HepG2 (cell line): ENCODE results near the gene WNT5B. TPM values are rescaled to one million over a fixed set of nuclear protein-coding genes. Genes with fewer than 3 reads are reported as not detected.

Experiments used
- ATAC-seq: fragments of 200-7000 bp; cut with Tn5 transposase; 3 replicates; pipeline ENCODE4 v1.9.1; 2020; ENCODE audit warnings: mild to moderate bottlenecking, moderate library complexity
- BruUV-seq: library from RNA; stranded (reverse); fragments of 400-500 nt; replicated peaks from 2 replicates; lab custom pipeline; 2021; lab: Mats Ljungman, UMichigan
- CTCF ChIA-PET: fragments of 300-600 bp; formaldehyde crosslinking; extraction: SDS; loops from one replicate; lab custom pipeline; 2021; ENCODE audit warnings: low total read pairs, inconsistent platforms, low intra/inter-chr PET ratio; lab: Yijun Ruan, JAX
- POLR2A ChIA-PET: fragments of 350-600 bp; sonication (Branson Sonifier 250); formaldehyde crosslinking; loops from one replicate; lab custom pipeline; 2020; ENCODE audit warnings: antibody characterized with exemption, inconsistent platforms; lab: Yijun Ruan, JAX
- DNase-seq: peaks from one replicate; pipeline ENCODE4 v3.0.0-alpha.2; 2015; ENCODE audit warnings: low spot score
- FAIRE-seq: peaks from 3 replicates; lab custom pipeline; 2011; peaks lifted over from hg19 to GRCh38; lab: Jason Lieb, UNC
- H2AFZ ChIP-seq: one replicate; pipeline ENCODE4 v1.6.1; 2011; ENCODE audit warnings: low read length, inconsistent platforms
- H3K27ac ChIP-seq: fragments of 300-600 bp; 3 replicates; pipeline ENCODE4 v1.8.0; 2011; ENCODE audit warnings: mixed run types, mild to moderate bottlenecking, mixed read lengths, low read length, inconsistent platforms; ENCODE audit not compliant: insufficient read depth; ENCODE audit errors: extremely low read length
- H3K27me3 ChIP-seq, 2 experiments: fragments of 200-600 bp in 1 of 2; 2 replicates in 1 of 2; 3 replicates in 1 of 2; pipeline versions ENCODE4 v1.6.0 to v1.8.0; 2011; ENCODE audit warnings: low read length in 2 of 2, mild to moderate bottlenecking in 2 of 2, moderate library complexity in 2 of 2, inconsistent platforms in 1 of 2; ENCODE audit not compliant: insufficient read depth in 2 of 2, control insufficient read depth in 1 of 2
- H3K36me3 ChIP-seq, 2 experiments: fragments of 200-600 bp in 1 of 2; replicated peaks in 1 of 2; 2 replicates in 1 of 2; 3 replicates in 1 of 2; pipeline versions ENCODE4 v1.5.1 to v1.8.0; 2011; ENCODE audit warnings: low read length in 2 of 2, inconsistent platforms in 1 of 2; ENCODE audit not compliant: insufficient read depth in 2 of 2, control insufficient read depth in 1 of 2
- H3K4me1 ChIP-seq: 2 replicates; pipeline ENCODE4 v1.5.1; 2012; ENCODE audit warnings: low read length, inconsistent platforms; ENCODE audit not compliant: insufficient read depth
- H3K4me2 ChIP-seq: 2 replicates; pipeline ENCODE4 v1.6.0; 2011; ENCODE audit warnings: low read depth, low read length, inconsistent platforms
- H3K4me3 ChIP-seq, 3 experiments: fragments of 200-600 bp in 1 of 3; sonication (generic), shearing (Covaris generic) in 1 of 3; replicated peaks in 1 of 3; 2 replicates each; pipeline ENCODE4 v1.5.1; 2011 to 2016; ENCODE audit warnings: low read length in 3 of 3, inconsistent platforms in 2 of 3, low read depth in 2 of 3, mild to moderate bottlenecking in 2 of 3, control low read depth in 1 of 3, mixed read lengths in 1 of 3; ENCODE audit not compliant: insufficient read depth in 1 of 3
- H3K79me2 ChIP-seq: one replicate; pipeline ENCODE4 v1.6.1; 2011; ENCODE audit warnings: low read length, inconsistent platforms; ENCODE audit not compliant: insufficient read depth
- H3K9ac ChIP-seq: 2 replicates; pipeline ENCODE4 v1.6.0; 2011; ENCODE audit warnings: mild to moderate bottlenecking, low read depth, low read length, inconsistent platforms; ENCODE audit not compliant: insufficient read depth
- H3K9me3 ChIP-seq: 2 replicates; pipeline ENCODE4 v1.5.1; 2012; ENCODE audit warnings: mild to moderate bottlenecking, low read length
- H4K20me1 ChIP-seq: 2 replicates; pipeline ENCODE4 v1.6.0; 2011; ENCODE audit warnings: inconsistent platforms, mild to moderate bottlenecking, low read length, moderate library complexity; ENCODE audit not compliant: insufficient read depth
- CAMTA2 ChIP-seq: sonication (generic); formaldehyde crosslinking; IDR thresholded peaks from 2 replicates; pipeline ENCODE4 v1.4.0; 2020; ENCODE audit warnings: mild to moderate bottlenecking, missing genetic modification reagents, borderline replicate concordance
- MYNN ChIP-seq: sonication (generic); formaldehyde crosslinking; IDR thresholded peaks from 2 replicates; pipeline ENCODE4 v1.4.0; 2020; ENCODE audit warnings: mild to moderate bottlenecking, low read depth, missing genetic modification reagents
- POGK ChIP-seq: sonication (generic); formaldehyde crosslinking; conservative IDR thresholded peaks from 2 replicates; pipeline ENCODE4 v1.8.0; 2022; ENCODE audit warnings: mild to moderate bottlenecking, moderate library complexity, missing genetic modification reagents
- SIX1 ChIP-seq: sonication (generic); formaldehyde crosslinking; IDR thresholded peaks from 2 replicates; pipeline ENCODE4 v1.4.0; 2020; ENCODE audit warnings: missing genetic modification reagents, borderline replicate concordance
- SIX4 ChIP-seq: sonication (generic); formaldehyde crosslinking; IDR thresholded peaks from 2 replicates; pipeline ENCODE4 v1.4.0; 2020; ENCODE audit warnings: missing genetic modification reagents
- SKIL ChIP-seq: sonication (generic); formaldehyde crosslinking; IDR thresholded peaks from 2 replicates; pipeline ENCODE4 v1.8.0; 2022; ENCODE audit warnings: missing genetic modification reagents, mild to moderate bottlenecking, moderate library complexity, borderline replicate concordance
- SP1 ChIP-seq, 2 experiments: fragments of 450-650 bp in 1 of 2; sonication (generic) in 1 of 2; formaldehyde crosslinking in 1 of 2; IDR thresholded peaks; 2 replicates each; pipeline versions ENCODE4 v1.4.0 to v1.6.1; 2016 to 2020; ENCODE audit warnings: missing genetic modification reagents in 1 of 2
- TBP ChIP-seq: sonication (generic); formaldehyde crosslinking; IDR thresholded peaks from 2 replicates; pipeline ENCODE4 v1.5.0; 2020; ENCODE audit warnings: missing genetic modification reagents
- ZNF362 ChIP-seq: sonication (generic); formaldehyde crosslinking; IDR thresholded peaks from 2 replicates; pipeline ENCODE4 v1.4.0; 2020; ENCODE audit warnings: missing genetic modification reagents, mild to moderate bottlenecking, borderline replicate concordance
- ZNF546 ChIP-seq: sonication (generic); formaldehyde crosslinking; conservative IDR thresholded peaks from 2 replicates; pipeline ENCODE4 v1.8.1; 2023; ENCODE audit warnings: mild to moderate bottlenecking, missing genetic modification reagents
- ZNF678 ChIP-seq: sonication (generic); formaldehyde crosslinking; IDR thresholded peaks from 2 replicates; pipeline ENCODE4 v1.4.0; 2020; ENCODE audit warnings: mild to moderate bottlenecking, missing genetic modification reagents
- ZNF724P ChIP-seq: sonication (generic); formaldehyde crosslinking; IDR thresholded peaks from 2 replicates; pipeline ENCODE4 v1.8.0; 2022; ENCODE audit warnings: missing genetic modification reagents, borderline replicate concordance
- WGBS: methylation state at CpG from one replicate; pipeline ENCODE4 v1.1.6; 2017; ENCODE audit warnings: low lambda C conversion rate; 5-methylcytosine and 5-hydroxymethylcytosine counted together
- in situ Hi-C: cut with HindIII; loops from 2 replicates; pipeline ENCODE4 v1.10.0; 2017; ENCODE audit warnings: low pct_unique_long_range_greater_than_20kb; ENCODE audit not compliant: extremely low pct_ligation_motif_present
- intact Hi-C: fragments of 100-400 bp; cut with micrococcal nuclease; formaldehyde crosslinking; loops from one replicate; pipeline ENCODE4 v1.10.0; 2022; ENCODE audit not compliant: unreplicated experiment
- polyA plus RNA-seq, 8 experiments: library from polyadenylated mRNA; depleted of rRNA in 3 of 8; stranded (reverse) in 7 of 8; unstranded in 1 of 8; fragments of >200 nt; fragmentation: Illumina TruSeq in 4 of 8; extraction: Trizol in 4 of 8; gene quantifications; 2 replicates each; pipeline versions ENCODE4 v1.2.1 to v1.2.3, GENCODE V29; 2011 to 2016; ENCODE audit warnings: low read depth in 4 of 8, missing spikeins in 1 of 8, mixed read lengths in 1 of 8; ENCODE audit not compliant: insufficient read depth in 1 of 8
- total RNA-seq, 5 experiments: library from RNA; depleted of rRNA; stranded (reverse); fragments of >200 nt; fragmentation: Illumina TruSeq; extraction: Trizol; gene quantifications; 2 replicates each; pipeline ENCODE4 v1.2.3, GENCODE V29; 2016; ENCODE audit warnings: low read depth in 1 of 5
- TF ChIP-seq, protein P1 (sequence below): sonication (generic); formaldehyde crosslinking; IDR thresholded peaks from 2 replicates; pipeline ENCODE4 v1.8.0; 2022; ENCODE audit warnings: missing genetic modification reagents, low read depth, mild to moderate bottlenecking, borderline replicate concordance
- TF ChIP-seq, protein P2 (sequence below): sonication (generic); formaldehyde crosslinking; IDR thresholded peaks from 2 replicates; pipeline ENCODE4 v1.4.0; 2020; ENCODE audit warnings: mild to moderate bottlenecking, missing genetic modification reagents

Gene WNT5B
- total and polyA plus RNA-seq, 2 of the 13 experiments (the other 11 are each of a cell fraction or from before 2014, with no cell fraction given), result 0.04 TPM; not detected in 1

DNA sequence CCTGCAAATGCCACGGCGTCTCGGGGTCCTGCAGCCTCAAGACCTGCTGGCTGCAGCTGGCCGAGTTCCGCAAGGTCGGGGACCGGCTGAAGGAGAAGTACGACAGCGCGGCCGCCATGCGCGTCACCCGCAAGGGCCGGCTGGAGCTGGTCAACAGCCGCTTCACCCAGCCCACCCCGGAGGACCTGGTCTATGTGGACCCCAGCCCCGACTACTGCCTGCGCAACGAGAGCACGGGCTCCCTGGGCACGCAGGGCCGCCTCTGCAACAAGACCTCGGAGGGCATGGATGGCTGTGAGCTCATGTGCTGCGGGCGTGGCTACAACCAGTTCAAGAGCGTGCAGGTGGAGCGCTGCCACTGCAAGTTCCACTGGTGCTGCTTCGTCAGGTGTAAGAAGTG lies 16.8 kb downstream of the WNT5B start:
- H4K20me1 ChIP-seq, result no peaks in the 10 kb centered on the region
- intact Hi-C loops (no loop called here), in situ Hi-C loops (loop anchor here (5.0 kb wide), 1 partner anchor 291 kb away; no protein-coding TSS in a partner anchor)
- ATAC-seq (no peak), DNase-seq (no peak), FAIRE-seq (no peak)
- H3K4me3 ChIP-seq, result peak overlapping the region in 1 of 3 experiments; percentile 15; a peak in 1 of 6 replicates
- H3K9ac ChIP-seq, result no peak overlapping the region
- 92% methylated on average over 12 of the region's 29 CpGs for WGBS
- peaks cover 4 to 73% of the 10 kb centered on the region in 2 experiments; a peak in 4 of 5 replicates for H3K27me3 ChIP-seq
- H3K4me2 ChIP-seq, result peak overlapping the region; percentile 49
- H3K9me3 ChIP-seq, result no peaks in the 10 kb centered on the region
- peaks cover 38% of the 10 kb centered on the region for H3K4me1 ChIP-seq
- no peaks in the 10 kb centered on the region for H3K36me3 ChIP-seq
- no peak overlapping the region for H3K27ac ChIP-seq
- no peaks in the 10 kb centered on the region for H3K79me2 ChIP-seq
- no TSS peak for BruUV-seq
- CTCF ChIA-PET, result no interaction called here
- POLR2A ChIA-PET, result no interaction called here
- H2AFZ ChIP-seq, result no peak overlapping the region
- TF ChIP-seq SIX4 (CRISPR knock-in tag) (no peak), ZNF362 (CRISPR knock-in tag) (no peak), TBP (CRISPR knock-in tag) (no peak), CAMTA2 (no peak), SIX1 (CRISPR knock-in tag) (no peak), ZNF678 (CRISPR knock-in tag) (no peak), ZNF724P (CRISPR knock-in tag) (no peak), SP1 (IDR thresholded peaks at IDR 0.05) (no peak), SP1 (CRISPR knock-in tag; IDR thresholded peaks at IDR 0.05) (no peak), SKIL (CRISPR knock-in tag) (no peak), ZNF546 (CRISPR knock-in tag) (no peak), MYNN (CRISPR knock-in tag) (no peak), POGK (no peak)
- TF ChIP-seq, protein P1, sequence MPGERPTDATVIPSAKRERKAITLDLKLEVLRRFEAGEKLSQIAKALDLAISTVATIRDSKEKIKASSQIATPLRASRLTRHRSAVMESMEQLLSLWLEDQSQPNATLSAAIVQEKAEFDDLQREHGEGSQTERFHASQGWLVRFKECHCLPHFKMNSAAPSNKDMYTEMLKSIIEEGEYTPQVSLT (CRISPR knock-in tag), result no peak
- TF ChIP-seq, protein P2, sequence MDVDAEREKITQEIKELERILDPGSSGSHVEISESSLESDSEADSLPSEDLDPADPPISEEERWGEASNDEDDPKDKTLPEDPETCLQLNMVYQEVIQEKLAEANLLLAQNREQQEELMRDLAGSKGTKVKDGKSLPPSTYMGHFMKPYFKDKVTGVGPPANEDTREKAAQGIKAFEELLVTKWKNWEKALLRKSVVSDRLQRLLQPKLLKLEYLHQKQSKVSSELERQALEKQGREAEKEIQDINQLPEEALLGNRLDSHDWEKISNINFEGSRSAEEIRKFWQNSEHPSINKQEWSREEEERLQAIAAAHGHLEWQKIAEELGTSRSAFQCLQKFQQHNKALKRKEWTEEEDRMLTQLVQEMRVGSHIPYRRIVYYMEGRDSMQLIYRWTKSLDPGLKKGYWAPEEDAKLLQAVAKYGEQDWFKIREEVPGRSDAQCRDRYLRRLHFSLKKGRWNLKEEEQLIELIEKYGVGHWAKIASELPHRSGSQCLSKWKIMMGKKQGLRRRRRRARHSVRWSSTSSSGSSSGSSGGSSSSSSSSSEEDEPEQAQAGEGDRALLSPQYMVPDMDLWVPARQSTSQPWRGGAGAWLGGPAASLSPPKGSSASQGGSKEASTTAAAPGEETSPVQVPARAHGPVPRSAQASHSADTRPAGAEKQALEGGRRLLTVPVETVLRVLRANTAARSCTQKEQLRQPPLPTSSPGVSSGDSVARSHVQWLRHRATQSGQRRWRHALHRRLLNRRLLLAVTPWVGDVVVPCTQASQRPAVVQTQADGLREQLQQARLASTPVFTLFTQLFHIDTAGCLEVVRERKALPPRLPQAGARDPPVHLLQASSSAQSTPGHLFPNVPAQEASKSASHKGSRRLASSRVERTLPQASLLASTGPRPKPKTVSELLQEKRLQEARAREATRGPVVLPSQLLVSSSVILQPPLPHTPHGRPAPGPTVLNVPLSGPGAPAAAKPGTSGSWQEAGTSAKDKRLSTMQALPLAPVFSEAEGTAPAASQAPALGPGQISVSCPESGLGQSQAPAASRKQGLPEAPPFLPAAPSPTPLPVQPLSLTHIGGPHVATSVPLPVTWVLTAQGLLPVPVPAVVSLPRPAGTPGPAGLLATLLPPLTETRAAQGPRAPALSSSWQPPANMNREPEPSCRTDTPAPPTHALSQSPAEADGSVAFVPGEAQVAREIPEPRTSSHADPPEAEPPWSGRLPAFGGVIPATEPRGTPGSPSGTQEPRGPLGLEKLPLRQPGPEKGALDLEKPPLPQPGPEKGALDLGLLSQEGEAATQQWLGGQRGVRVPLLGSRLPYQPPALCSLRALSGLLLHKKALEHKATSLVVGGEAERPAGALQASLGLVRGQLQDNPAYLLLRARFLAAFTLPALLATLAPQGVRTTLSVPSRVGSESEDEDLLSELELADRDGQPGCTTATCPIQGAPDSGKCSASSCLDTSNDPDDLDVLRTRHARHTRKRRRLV (CRISPR knock-in tag), result no peak
